ENCODE data around the gene HOXA5. TPM values are rescaled to one million over a fixed set of nuclear protein-coding genes. Genes with fewer than 3 reads are reported as not detected.

HOXA5 gene
- total RNA-seq, 1 experiment from 2014 or later, result 7.5 TPM

- ChIA-PET CTCF (interaction anchor here (0.6 kb wide), 1 partner anchor 78 kb away, joined by 3 read pairs; no protein-coding TSS in a partner anchor), POLR2A (ENCODE audit: unreplicated experiment) (no interaction called here)
- no peaks in the 10 kb centered on the region for H3K9me2 ChIP-seq (replicated peaks; ENCODE audit: low read length)
- no peaks in the 10 kb centered on the region for H3K9me3 ChIP-seq (ENCODE audit: low read length)
- DNase-seq, result no peak
- no peaks in the 10 kb centered on the region for H3K36me3 ChIP-seq (ENCODE audit: low read depth, low read length)
- peaks cover 31% of the 10 kb centered on the region for H3K79me2 ChIP-seq (ENCODE audit: low read length)
- no peaks in the 10 kb centered on the region for H3K27me3 ChIP-seq (ENCODE audit: low read length)
- TF ChIP-seq EZH2 (IDR thresholded peaks at IDR 0.05; ENCODE audit: low read length, unreplicated experiment) (no peak), EZH2phosphoT487 (IDR thresholded peaks at IDR 0.05; ENCODE audit: borderline replicate concordance, low read length) (no peak), CTCF (conservative IDR thresholded peaks at IDR 0.05; ENCODE audit: low read depth, low read length) (no peak)
- H3K4me1 ChIP-seq (ENCODE audit: insufficient read depth, low read length), result peaks cover 19% of the 10 kb centered on the region
- no peak overlapping the region for H2AFZ ChIP-seq (ENCODE audit: low read length)
- no peaks in the 10 kb centered on the region for H3F3A ChIP-seq (ENCODE audit: low read length, unreplicated experiment)
- intact Hi-C loops (cut with micrococcal nuclease), result no loop called here
- H3K27ac ChIP-seq (ENCODE audit: low read length), result no peak overlapping the region
- no peak for ATAC-seq
- no peak overlapping the region for H3K4me2 ChIP-seq (ENCODE audit: low read length)
- BruUV-seq (replicated peaks), result no TSS peak
- H4K20me1 ChIP-seq (ENCODE audit: low read length), result no peaks in the 10 kb centered on the region
- H3K4me3 ChIP-seq (ENCODE audit: low read length), result no peak overlapping the region
- no peak overlapping the region for H3K9ac ChIP-seq (ENCODE audit: low read length)
These were observed 15.4 kb downstream of the HOXA5 start for GRCh38 chr7:27128034-27128433.

GRCh38 chr7:27126596-27127327 is 16.7 kb downstream of the HOXA5 start:
- ChIA-PET POLR2A (ENCODE audit: unreplicated experiment) (no interaction called here), CTCF (interaction anchor here (0.7 kb wide), 1 partner anchor 961 kb away, joined by 5 read pairs; no protein-coding TSS in a partner anchor)
- Histone ChIP-seq H3K4me1 (ENCODE audit: insufficient read depth, low read length) (peaks cover 19% of the 10 kb centered on the region), H3K79me2 (ENCODE audit: low read length) (peaks cover 23% of the 10 kb centered on the region), H3K4me2 (ENCODE audit: low read length) (no peak overlapping the region), H3K9me2 (replicated peaks; ENCODE audit: low read length) (no peaks in the 10 kb centered on the region), H3K9me3 (ENCODE audit: low read length) (no peaks in the 10 kb centered on the region), H3K27ac (ENCODE audit: low read length) (no peak overlapping the region), H3K9ac (ENCODE audit: low read length) (no peak overlapping the region), H3K4me3 (ENCODE audit: low read length) (no peak overlapping the region), H3F3A (ENCODE audit: low read length, unreplicated experiment) (no peaks in the 10 kb centered on the region), H2AFZ (ENCODE audit: low read length) (no peak overlapping the region), H3K27me3 (ENCODE audit: low read length) (no peaks in the 10 kb centered on the region), H3K36me3 (ENCODE audit: low read depth, low read length) (no peaks in the 10 kb centered on the region), H4K20me1 (ENCODE audit: low read length) (no peaks in the 10 kb centered on the region)
- TF ChIP-seq EZH2phosphoT487 (IDR thresholded peaks at IDR 0.05; ENCODE audit: borderline replicate concordance, low read length) (no peak), EZH2 (IDR thresholded peaks at IDR 0.05; ENCODE audit: low read length, unreplicated experiment) (no peak), CTCF (conservative IDR thresholded peaks at IDR 0.05; ENCODE audit: low read depth, low read length) (no peak)
- BruUV-seq (replicated peaks), result no TSS peak
- ATAC-seq (no peak), DNase-seq (no peak)
- intact Hi-C loops (cut with micrococcal nuclease), result no loop called here

GRCh38 chr7:27125986-27126394 is 17.5 kb downstream of the HOXA5 start:
- Histone ChIP-seq H3K27ac (ENCODE audit: low read length) (no peak overlapping the region), H4K20me1 (ENCODE audit: low read length) (no peaks in the 10 kb centered on the region), H3K4me3 (ENCODE audit: low read length) (no peak overlapping the region), H3K4me1 (ENCODE audit: insufficient read depth, low read length) (peaks cover 12% of the 10 kb centered on the region; the same call in 1 of the 2 replicates), H3K27me3 (ENCODE audit: low read length) (no peaks in the 10 kb centered on the region), H3K9me2 (replicated peaks; ENCODE audit: low read length) (no peaks in the 10 kb centered on the region), H3K4me2 (ENCODE audit: low read length) (no peak overlapping the region), H2AFZ (ENCODE audit: low read length) (no peak overlapping the region), H3K36me3 (ENCODE audit: low read depth, low read length) (no peaks in the 10 kb centered on the region), H3K9ac (ENCODE audit: low read length) (no peak overlapping the region), H3F3A (ENCODE audit: low read length, unreplicated experiment) (no peaks in the 10 kb centered on the region), H3K79me2 (ENCODE audit: low read length) (peaks cover 23% of the 10 kb centered on the region), H3K9me3 (ENCODE audit: low read length) (no peaks in the 10 kb centered on the region)
- ChIA-PET CTCF (no interaction called here), POLR2A (ENCODE audit: unreplicated experiment) (no interaction called here)
- intact Hi-C loops (cut with micrococcal nuclease), result no loop called here
- ATAC-seq (no peak), DNase-seq (no peak)
- no peak for TF ChIP-seq EZH2phosphoT487 (IDR thresholded peaks at IDR 0.05; ENCODE audit: borderline replicate concordance, low read length)
- no peak for TF ChIP-seq EZH2 (IDR thresholded peaks at IDR 0.05; ENCODE audit: low read length, unreplicated experiment)
- no peak for TF ChIP-seq CTCF (conservative IDR thresholded peaks at IDR 0.05; ENCODE audit: low read depth, low read length)
- BruUV-seq (replicated peaks), result no TSS peak

Data from PC-3 (cell line).